ENCODE measurements around the gene TOPAZ1.

- no peak for TF ChIP-seq POLR2A (IDR thresholded peaks at IDR 0.05; ENCODE audit: low read depth, low read length)
- TF ChIP-seq TAF1 (IDR thresholded peaks at IDR 0.05; ENCODE audit: borderline replicate concordance, low read depth, low read length): no peak
- TF ChIP-seq POLR2AphosphoS5 (IDR thresholded peaks at IDR 0.05; ENCODE audit: low read depth, low read length): no peak
Measured at GRCh38 chr3:44365952-44366351, 124.3 kb downstream of the TOPAZ1 start.
